ENCODE results near the gene DLG2. TPM values are rescaled to one million over a fixed set of nuclear protein-coding genes. Genes with fewer than 3 reads are reported as not detected.

Gene DLG2
- total RNA-seq, 4 donors from 2014 or later = 1.3 to 4.7 (median 2.4) TPM

DNA sequence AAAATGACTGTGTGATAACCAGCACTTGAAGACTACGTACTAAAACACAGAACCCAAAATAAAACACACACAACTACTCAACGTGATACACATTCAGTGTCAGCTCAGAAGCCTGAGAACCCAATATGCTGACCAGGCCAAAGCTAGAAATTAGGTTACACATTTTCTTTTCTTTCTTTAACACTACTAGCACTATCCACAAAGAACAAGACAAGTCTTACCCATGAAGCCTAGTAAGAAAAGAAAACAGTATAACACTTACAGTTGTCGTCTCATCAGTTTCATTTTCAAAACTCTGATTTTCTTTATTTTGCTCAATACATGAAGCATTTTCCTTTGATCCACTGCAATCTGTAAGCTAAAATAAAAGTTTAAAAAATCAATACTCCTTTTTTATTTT is 472.9 kb downstream of the DLG2 start:
- ATAC-seq (no peak), DNase-seq (no peak)
- Histone ChIP-seq H3K27me3 (no peaks in the 10 kb centered on the region), H3K27ac (no peak overlapping the region), H3K36me3 (no peaks in the 10 kb centered on the region), H3K4me1 (no peaks in the 10 kb centered on the region), H3K4me3 (no peak overlapping the region), H3K9me3 (no peaks in the 10 kb centered on the region)
- intact Hi-C loops (cut with DNase I; ENCODE audit: low total_unique reads) (no loop called here), in situ Hi-C loops (cut with MboI; ENCODE audit: low sequenced_read_pairs in 4 of 4) (no loop called here)
- TF ChIP-seq POLR2A (IDR thresholded peaks at IDR 0.05) (no peak), CTCF (IDR thresholded peaks at IDR 0.05 in 4 of 5, conservative IDR thresholded peaks at IDR 0.05 in 1 of 5) (no peak)

GRCh38 chr11:85137597-85137996 is 489.5 kb downstream of the DLG2 start:
- intact Hi-C loops (cut with DNase I; ENCODE audit: low total_unique reads) (no loop called here), in situ Hi-C loops (cut with MboI; ENCODE audit: low sequenced_read_pairs in 4 of 4) (no loop called here)
- no peaks in the 10 kb centered on the region for H3K36me3 ChIP-seq
- H3K9me3 ChIP-seq = no peaks in the 10 kb centered on the region
- TF ChIP-seq CTCF (IDR thresholded peaks at IDR 0.05 in 4 of 5, conservative IDR thresholded peaks at IDR 0.05 in 1 of 5) = no peak
- TF ChIP-seq POLR2A (IDR thresholded peaks at IDR 0.05) = no peak
- H3K27me3 ChIP-seq = no peaks in the 10 kb centered on the region
- no peak overlapping the region for H3K27ac ChIP-seq
- ATAC-seq (no peak), DNase-seq (no peak)
- H3K4me3 ChIP-seq = no peak overlapping the region
- H3K4me1 ChIP-seq = peaks cover 0 to 3% of the 10 kb centered on the region in 2 donors

DNA sequence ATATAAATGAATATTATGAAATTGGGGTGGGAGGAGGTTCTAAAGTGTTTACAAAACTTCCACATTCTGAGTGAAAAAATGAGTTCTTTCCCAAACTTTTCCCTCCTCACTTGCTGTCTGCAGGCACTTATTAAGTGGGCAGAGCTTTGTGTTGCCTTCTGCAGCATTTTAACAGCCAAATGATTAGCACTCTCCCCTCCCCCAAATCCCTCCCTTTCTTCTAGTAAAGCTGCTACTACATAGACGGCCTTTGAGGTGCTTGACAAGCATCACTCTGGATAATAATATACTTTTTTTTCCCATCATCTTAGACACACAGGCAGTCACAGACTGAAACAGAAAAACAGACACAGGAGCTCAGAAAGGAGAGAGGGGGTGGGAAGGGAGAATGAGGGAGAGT is 493.5 kb downstream of the DLG2 start:
- no peak for ATAC-seq
- intact Hi-C loops (cut with DNase I; ENCODE audit: low total_unique reads) (no loop called here), in situ Hi-C loops (cut with MboI; ENCODE audit: low sequenced_read_pairs in 4 of 4) (no loop called here)

GRCh38 chr11:85132851-85133585 is 494.1 kb downstream of the DLG2 start:
- ATAC-seq (peak in 1 of 2 donors; percentile 30), DNase-seq (no peak)
- Histone ChIP-seq H3K4me1 (peaks cover 0 to 5% of the 10 kb centered on the region in 2 donors), H3K36me3 (no peaks in the 10 kb centered on the region), H3K27me3 (no peaks in the 10 kb centered on the region), H3K4me3 (peak overlapping the region in 3 of 4 donors; percentile 21 to 30 (median 24)), H3K27ac (no peak overlapping the region), H3K9me3 (no peaks in the 10 kb centered on the region)
- in situ Hi-C loops (cut with MboI; ENCODE audit: low sequenced_read_pairs in 4 of 4) (no loop called here), intact Hi-C loops (cut with DNase I; ENCODE audit: low total_unique reads) (no loop called here)
- TF ChIP-seq CTCF (IDR thresholded peaks at IDR 0.05 in 4 of 5, conservative IDR thresholded peaks at IDR 0.05 in 1 of 5) (no peak), POLR2A (IDR thresholded peaks at IDR 0.05) (no peak)

More for the DNA sequence above, 493.5 kb downstream of the DLG2 start:
- H3K27me3 ChIP-seq = no peaks in the 10 kb centered on the region
- H3K4me3 ChIP-seq = no peak overlapping the region
- H3K9me3 ChIP-seq = no peaks in the 10 kb centered on the region
- TF ChIP-seq CTCF (IDR thresholded peaks at IDR 0.05 in 4 of 5, conservative IDR thresholded peaks at IDR 0.05 in 1 of 5) (no peak), POLR2A (IDR thresholded peaks at IDR 0.05) (no peak)
- peaks cover 0 to 5% of the 10 kb centered on the region in 2 donors for H3K4me1 ChIP-seq
- DNase-seq = no peak
- H3K27ac ChIP-seq = no peak overlapping the region
- H3K36me3 ChIP-seq = no peaks in the 10 kb centered on the region
